AG10803 (cell line): ENCODE data around the gene CCER1.

Source experiments
- DNase-seq: peaks from one replicate; pipeline ENCODE4 v3.0.0; 2010; ENCODE audit warnings: low read depth
- H3K4me3 ChIP-seq: 2 replicates; pipeline ENCODE4 v1.5.1; 2011; ENCODE audit warnings: mild to moderate bottlenecking, low read length, control low read depth
- TF ChIP-seq, protein P1 (sequence below): conservative IDR thresholded peaks from 2 replicates; pipeline ENCODE4 v1.5.1; 2011; ENCODE audit warnings: mild to moderate bottlenecking, low read length, control low read depth, inconsistent platforms

Gene CCER1

GRCh38 chr12:90943255-90943654, 11.7 kb downstream of the CCER1 start:
- DNase-seq, result peak; percentile 4
- no peak overlapping the region for H3K4me3 ChIP-seq
- TF ChIP-seq, protein P1, sequence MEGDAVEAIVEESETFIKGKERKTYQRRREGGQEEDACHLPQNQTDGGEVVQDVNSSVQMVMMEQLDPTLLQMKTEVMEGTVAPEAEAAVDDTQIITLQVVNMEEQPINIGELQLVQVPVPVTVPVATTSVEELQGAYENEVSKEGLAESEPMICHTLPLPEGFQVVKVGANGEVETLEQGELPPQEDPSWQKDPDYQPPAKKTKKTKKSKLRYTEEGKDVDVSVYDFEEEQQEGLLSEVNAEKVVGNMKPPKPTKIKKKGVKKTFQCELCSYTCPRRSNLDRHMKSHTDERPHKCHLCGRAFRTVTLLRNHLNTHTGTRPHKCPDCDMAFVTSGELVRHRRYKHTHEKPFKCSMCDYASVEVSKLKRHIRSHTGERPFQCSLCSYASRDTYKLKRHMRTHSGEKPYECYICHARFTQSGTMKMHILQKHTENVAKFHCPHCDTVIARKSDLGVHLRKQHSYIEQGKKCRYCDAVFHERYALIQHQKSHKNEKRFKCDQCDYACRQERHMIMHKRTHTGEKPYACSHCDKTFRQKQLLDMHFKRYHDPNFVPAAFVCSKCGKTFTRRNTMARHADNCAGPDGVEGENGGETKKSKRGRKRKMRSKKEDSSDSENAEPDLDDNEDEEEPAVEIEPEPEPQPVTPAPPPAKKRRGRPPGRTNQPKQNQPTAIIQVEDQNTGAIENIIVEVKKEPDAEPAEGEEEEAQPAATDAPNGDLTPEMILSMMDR, result no peak

DNA sequence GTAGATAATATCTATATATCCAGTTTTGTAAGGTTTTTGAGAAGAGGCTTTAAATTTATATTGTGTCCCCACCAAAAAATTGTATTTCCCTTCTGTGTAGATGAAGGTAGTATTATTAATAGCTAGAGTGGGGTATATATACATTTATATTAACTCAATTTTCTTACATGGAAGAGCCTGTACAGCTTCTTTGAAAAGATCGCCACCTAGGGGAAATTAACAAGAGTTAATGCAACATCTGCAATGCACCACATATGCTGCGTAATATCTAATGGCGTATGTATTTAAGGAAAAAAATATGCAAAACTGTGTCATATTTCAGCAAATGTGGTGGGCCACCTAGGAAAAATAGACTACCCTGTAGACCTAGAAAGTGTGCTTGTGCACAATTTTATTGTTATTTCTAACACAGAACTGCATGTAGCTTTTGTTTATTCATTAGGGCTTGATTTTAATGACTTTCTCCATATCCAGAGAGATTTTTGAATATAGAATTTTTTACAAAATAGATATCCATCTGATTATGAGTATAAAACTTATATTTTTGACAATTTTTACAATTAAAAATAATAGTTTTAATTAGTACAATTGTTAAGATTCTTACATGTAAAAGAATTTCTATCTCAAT, 14.0 kb downstream of the CCER1 start:
- TF ChIP-seq, protein P1, result peak; percentile 77
- DNase-seq, result peak; percentile 72
- H3K4me3 ChIP-seq, result no peak overlapping the region

DNA sequence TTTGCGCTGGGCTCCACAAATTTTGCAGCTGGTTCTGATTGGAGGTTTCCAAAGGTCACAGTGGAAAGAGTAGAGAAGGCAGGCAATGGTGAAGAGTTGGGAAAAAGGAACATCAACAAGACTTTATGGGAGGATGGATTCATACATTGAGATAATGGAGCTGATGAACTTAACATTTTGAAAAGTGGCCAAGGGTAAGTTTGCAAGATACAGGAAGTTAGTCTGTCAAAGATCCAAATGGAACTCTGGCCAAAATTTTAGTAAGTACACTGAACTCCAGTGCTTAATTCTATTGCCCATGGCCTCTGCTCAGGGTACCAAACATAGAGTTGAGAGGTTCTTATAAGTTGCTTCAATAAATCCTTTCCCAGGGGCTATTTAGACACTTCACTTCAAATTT, 15.6 kb downstream of the CCER1 start:
- TF ChIP-seq, protein P1, result no peak
- peak; percentile 25 for DNase-seq
- H3K4me3 ChIP-seq, result no peak overlapping the region

DNA sequence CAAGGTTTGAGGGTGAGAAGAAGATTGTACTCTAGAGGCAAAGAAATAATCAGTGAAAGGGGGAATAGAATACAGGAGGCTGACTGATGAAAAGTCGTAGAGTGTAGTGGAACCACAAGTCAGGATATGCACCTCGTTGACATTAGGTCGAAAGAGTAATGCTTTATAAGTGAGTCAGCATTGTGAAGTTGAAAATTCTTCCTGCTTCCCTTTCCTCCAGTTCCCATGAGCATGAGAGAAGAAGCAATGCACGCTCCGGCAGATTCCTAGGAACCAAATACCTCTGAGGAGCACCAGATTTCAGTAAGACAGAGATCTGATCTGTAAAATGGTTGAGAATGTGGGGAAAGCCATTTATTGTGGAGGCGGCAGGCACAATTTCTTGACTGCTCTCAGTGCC, 16.5 kb downstream of the CCER1 start:
- peak; percentile 39 for DNase-seq
- H3K4me3 ChIP-seq, result no peak overlapping the region
- TF ChIP-seq, protein P1, result no peak

DNA sequence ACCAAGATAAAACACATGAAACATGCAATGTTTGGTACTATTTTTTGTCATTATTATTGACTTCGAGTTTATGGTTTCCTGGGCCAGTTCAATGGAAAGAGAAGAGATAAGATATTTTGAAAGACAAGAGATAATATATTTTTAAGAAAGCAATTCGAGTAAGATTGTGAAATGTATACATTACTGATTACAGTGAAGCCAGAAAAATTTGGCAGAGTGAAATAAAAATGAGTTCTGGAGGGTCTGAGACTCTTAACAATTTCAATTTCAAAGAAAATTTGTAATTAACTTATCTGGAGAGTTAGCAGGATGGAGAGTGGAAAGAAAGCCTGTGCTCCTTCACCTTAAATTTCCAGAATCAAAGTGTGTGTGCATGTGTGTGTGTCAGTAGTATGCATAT, 17.3 kb downstream of the CCER1 start:
- no peak overlapping the region for H3K4me3 ChIP-seq
- no peak for DNase-seq
- TF ChIP-seq, protein P1, result no peak

DNA sequence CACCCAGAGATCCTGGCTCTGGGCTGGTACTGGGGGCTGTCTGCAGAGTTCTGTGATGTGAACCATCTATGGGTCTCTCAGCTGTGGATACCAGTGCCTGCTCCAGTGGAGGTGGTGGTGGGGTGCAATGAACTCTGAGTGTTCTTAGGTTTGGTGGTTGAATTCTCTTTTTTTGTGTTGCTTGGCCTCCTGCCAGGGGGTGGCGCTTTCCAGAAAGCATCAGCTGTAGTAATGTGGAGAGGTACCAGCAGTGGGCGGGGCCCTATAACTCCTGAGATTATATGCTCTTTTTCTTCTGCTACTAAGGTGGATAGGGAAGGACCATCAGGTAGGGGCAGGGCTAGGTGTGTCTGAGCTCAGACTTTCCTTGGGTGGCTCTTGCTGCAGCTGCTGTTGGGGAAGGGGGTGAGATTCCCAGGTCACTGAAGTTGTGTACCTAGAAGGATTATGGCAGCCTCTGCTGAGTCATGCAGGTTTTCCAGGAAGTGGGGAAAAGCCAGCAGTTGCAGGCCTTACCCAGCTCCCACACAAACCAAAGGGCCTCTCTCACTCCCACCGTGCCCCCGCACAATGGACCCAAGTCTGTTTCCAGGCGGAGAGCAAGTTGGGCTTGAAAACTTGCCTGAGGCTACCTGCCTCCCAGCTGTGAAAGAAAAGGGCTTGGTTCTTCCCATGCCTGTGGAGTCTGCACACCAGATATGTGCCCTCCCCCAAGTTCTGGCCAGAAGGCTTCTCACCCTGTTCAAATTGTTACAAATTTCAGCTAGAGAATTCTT, 18.6 kb downstream of the CCER1 start:
- TF ChIP-seq, protein P1, result no peak
- H3K4me3 ChIP-seq, result no peak overlapping the region
- DNase-seq, result no peak

GRCh38 chr12:90925562-90925961, 29.4 kb downstream of the CCER1 start:
- no peak for DNase-seq
- H3K4me3 ChIP-seq, result no peak overlapping the region
- TF ChIP-seq, protein P1, result no peak
